Mesenchymal stem cell (in vitro differentiated cells and primary cell): ENCODE measurements around the gene PXDN.

ENCODE experiments used
- DNase-seq: peaks from one replicate; pipeline ENCODE4 v3.0.0-alpha.2; 2013
- H2AFZ ChIP-seq: one replicate; pipeline ENCODE4 v1.6.1; 2013; ENCODE audit warnings: low read depth, mild to moderate bottlenecking, control low read depth, inconsistent platforms, low read length, moderate library complexity
- H2AK5ac ChIP-seq: 2 replicates; pipeline ENCODE4 v1.6.1; 2013; ENCODE audit warnings: low read length, moderate library complexity, mild to moderate bottlenecking, inconsistent platforms; ENCODE audit not compliant: severe bottlenecking
- H2BK120ac ChIP-seq: one replicate; pipeline ENCODE4 v1.6.1; 2013; ENCODE audit warnings: low read depth, mild to moderate bottlenecking, inconsistent platforms, low read length, moderate library complexity
- H2BK12ac ChIP-seq, 2 experiments: one replicate each; pipeline ENCODE4 v1.6.1; 2013; ENCODE audit warnings: inconsistent platforms in 2 of 2, low read length in 2 of 2, mild to moderate bottlenecking in 2 of 2, moderate library complexity in 2 of 2, control low read depth in 1 of 2
- H2BK15ac ChIP-seq: one replicate; pipeline ENCODE4 v1.6.1; 2013; ENCODE audit warnings: mild to moderate bottlenecking, low read depth, inconsistent platforms; ENCODE audit not compliant: poor library complexity, severe bottlenecking
- H2BK5ac ChIP-seq: 2 replicates; pipeline ENCODE4 v1.6.1; 2013; ENCODE audit warnings: low read depth, mild to moderate bottlenecking, low read length, control low read depth, inconsistent platforms; ENCODE audit not compliant: poor library complexity, severe bottlenecking
- H3K14ac ChIP-seq, 2 experiments: one replicate each; pipeline ENCODE4 v1.6.1; 2013; ENCODE audit warnings: inconsistent platforms in 2 of 2, low read length in 2 of 2, control low read depth in 1 of 2, mild to moderate bottlenecking in 1 of 2, moderate library complexity in 1 of 2
- H3K18ac ChIP-seq, 2 experiments: one replicate each; pipeline ENCODE4 v1.6.1; 2013; ENCODE audit warnings: inconsistent platforms in 2 of 2, low read length in 2 of 2, control low read depth in 1 of 2, low read depth in 1 of 2, mild to moderate bottlenecking in 1 of 2
- H3K23ac ChIP-seq, 2 experiments: one replicate each; pipeline ENCODE4 v1.6.1; 2013; ENCODE audit warnings: inconsistent platforms in 2 of 2, low read length in 2 of 2, mild to moderate bottlenecking in 2 of 2, moderate library complexity in 2 of 2, control low read depth in 1 of 2
- H3K27ac ChIP-seq: 2 replicates; pipeline ENCODE4 v1.5.1; 2013; ENCODE audit warnings: mild to moderate bottlenecking, moderate library complexity, low read length, control low read depth, inconsistent platforms; ENCODE audit not compliant: poor library complexity, severe bottlenecking
- H3K27me3 ChIP-seq, 2 experiments: 2 replicates each; pipeline versions ENCODE4 v1.6.1 to v1.7.0; 2013; ENCODE audit warnings: low read length in 2 of 2, mild to moderate bottlenecking in 2 of 2, moderate library complexity in 2 of 2, control low read depth in 1 of 2, inconsistent platforms in 1 of 2; ENCODE audit not compliant: control insufficient read depth in 1 of 2, insufficient read depth in 1 of 2
- H3K36me3 ChIP-seq, 2 experiments: 2 replicates each; pipeline versions ENCODE4 v1.6.1 to v1.7.0; 2013; ENCODE audit warnings: low read length in 2 of 2, control low read depth in 1 of 2, inconsistent platforms in 1 of 2, low read depth in 1 of 2, mild to moderate bottlenecking in 1 of 2; ENCODE audit not compliant: insufficient read depth in 2 of 2, control insufficient read depth in 1 of 2
- H3K4ac ChIP-seq, 2 experiments: one replicate each; pipeline ENCODE4 v1.6.1; 2013; ENCODE audit warnings: inconsistent platforms in 2 of 2, low read length in 2 of 2, mild to moderate bottlenecking in 2 of 2, moderate library complexity in 2 of 2, control low read depth in 1 of 2, low read depth in 1 of 2
- H3K4me1 ChIP-seq: 2 replicates; pipeline ENCODE4 v1.6.1; 2013; ENCODE audit warnings: low read depth, low read length, control low read depth; ENCODE audit not compliant: control insufficient read depth, insufficient read depth
- H3K4me2 ChIP-seq: 2 replicates; pipeline ENCODE4 v1.6.1; 2013; ENCODE audit warnings: low read length, mild to moderate bottlenecking, inconsistent platforms; ENCODE audit not compliant: poor library complexity, severe bottlenecking
- H3K4me3 ChIP-seq, 2 experiments: 2 replicates each; pipeline versions ENCODE4 v1.5.1 to v1.7.0; 2013; ENCODE audit warnings: low read length in 2 of 2, mild to moderate bottlenecking in 2 of 2, control low read depth in 1 of 2, low read depth in 1 of 2; ENCODE audit not compliant: insufficient read depth in 1 of 2
- H3K79me1 ChIP-seq: replicated peaks from 2 replicates; pipeline ENCODE4 v1.6.1; 2013; ENCODE audit warnings: mild to moderate bottlenecking, control low read depth, low read length, inconsistent platforms; ENCODE audit not compliant: poor library complexity, severe bottlenecking
- H3K9ac ChIP-seq: 2 replicates; pipeline ENCODE4 v1.7.0; 2013; ENCODE audit warnings: mild to moderate bottlenecking, low read length, moderate library complexity
- H3K9me3 ChIP-seq: 2 replicates; pipeline ENCODE4 v1.7.0; 2013; ENCODE audit warnings: mild to moderate bottlenecking, low read length; ENCODE audit not compliant: control insufficient read depth
- H4K8ac ChIP-seq: one replicate; pipeline ENCODE4 v1.6.1; 2013; ENCODE audit warnings: inconsistent platforms, mild to moderate bottlenecking, low read length, moderate library complexity
- H4K91ac ChIP-seq: one replicate; pipeline ENCODE4 v1.6.1; 2013; ENCODE audit warnings: mild to moderate bottlenecking, low read length, inconsistent platforms
- whole genome bisulfite sequencing: methylation state at CpG from one replicate; pipeline ENCODE4 v1.1.7; 2013; ENCODE audit warnings: mixed read lengths; 5-methylcytosine and 5-hydroxymethylcytosine counted together

PXDN gene

DNA sequence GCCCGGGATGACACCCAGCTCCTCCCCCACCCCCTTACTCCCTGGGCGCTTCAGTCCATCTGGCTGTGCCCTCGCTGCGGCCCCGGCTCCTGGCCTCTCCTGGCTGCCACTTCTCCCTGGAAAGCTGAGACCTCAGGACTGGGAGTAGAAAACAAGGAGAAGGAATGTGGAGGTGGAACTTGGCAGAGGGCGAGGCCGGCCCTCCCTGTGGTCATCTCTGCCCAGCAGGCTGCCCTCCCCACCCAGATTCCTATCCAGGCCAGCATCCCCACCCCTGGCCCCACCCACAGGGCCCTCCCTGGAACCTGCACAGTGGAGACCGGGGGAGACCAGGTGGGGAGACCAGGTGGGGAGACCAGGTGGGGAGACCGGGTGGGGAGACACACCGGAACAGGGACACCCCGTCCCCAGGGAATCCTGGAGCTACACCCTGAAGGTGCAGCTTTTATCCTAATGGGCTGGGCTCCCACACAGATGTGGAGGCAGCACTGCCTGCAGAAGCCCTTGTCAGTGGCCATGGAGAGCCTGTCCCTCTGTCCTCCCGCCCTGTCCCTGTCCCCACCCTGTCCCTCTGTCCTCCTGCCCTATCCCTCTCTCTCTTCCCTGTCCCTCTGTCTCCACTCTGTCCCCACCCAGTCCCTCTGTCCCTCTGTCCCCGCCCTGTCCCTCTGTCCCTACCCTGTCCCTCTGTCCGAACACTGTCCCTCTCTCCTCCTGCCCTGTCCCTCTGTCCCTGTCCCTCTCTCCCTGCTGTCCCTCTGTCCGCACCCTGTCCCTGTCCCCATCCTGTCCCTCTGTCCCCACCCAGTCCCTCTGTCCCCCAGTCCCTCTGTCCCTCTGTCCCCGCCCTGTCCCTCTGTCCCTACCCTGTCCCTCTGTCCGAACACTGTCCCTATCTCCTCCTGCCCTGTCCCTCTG is 157.1 kb downstream of the PXDN start:
- Histone ChIP-seq H3K27ac (no peak overlapping the region), H2BK5ac (no peak overlapping the region), H3K9ac (no peak overlapping the region), H2BK12ac (no peak overlapping the region), H3K4me3 (no peak overlapping the region), H3K4ac (no peak overlapping the region), H3K23ac (no peak overlapping the region), H4K8ac (no peak overlapping the region), H3K18ac (no peak overlapping the region), H3K14ac (no peak overlapping the region), H4K91ac (no peak overlapping the region), H2AK5ac (no peak overlapping the region), H3K4me2 (no peak overlapping the region), H2BK120ac (no peak overlapping the region), H3K9me3 (no peaks in the 10 kb centered on the region), H3K27me3 (peaks cover 0 to 66% of the 10 kb centered on the region in 2 experiments), H3K36me3 (peaks cover 0 to 4% of the 10 kb centered on the region in 2 experiments), H3K4me1 (peaks cover 57% of the 10 kb centered on the region), H2BK15ac (no peak overlapping the region), H2AFZ (no peak overlapping the region), H3K79me1 (no peaks in the 10 kb centered on the region)
- DNase-seq = no peak
- 77% methylated on average over 10 of the region's 17 CpGs for WGBS

DNA sequence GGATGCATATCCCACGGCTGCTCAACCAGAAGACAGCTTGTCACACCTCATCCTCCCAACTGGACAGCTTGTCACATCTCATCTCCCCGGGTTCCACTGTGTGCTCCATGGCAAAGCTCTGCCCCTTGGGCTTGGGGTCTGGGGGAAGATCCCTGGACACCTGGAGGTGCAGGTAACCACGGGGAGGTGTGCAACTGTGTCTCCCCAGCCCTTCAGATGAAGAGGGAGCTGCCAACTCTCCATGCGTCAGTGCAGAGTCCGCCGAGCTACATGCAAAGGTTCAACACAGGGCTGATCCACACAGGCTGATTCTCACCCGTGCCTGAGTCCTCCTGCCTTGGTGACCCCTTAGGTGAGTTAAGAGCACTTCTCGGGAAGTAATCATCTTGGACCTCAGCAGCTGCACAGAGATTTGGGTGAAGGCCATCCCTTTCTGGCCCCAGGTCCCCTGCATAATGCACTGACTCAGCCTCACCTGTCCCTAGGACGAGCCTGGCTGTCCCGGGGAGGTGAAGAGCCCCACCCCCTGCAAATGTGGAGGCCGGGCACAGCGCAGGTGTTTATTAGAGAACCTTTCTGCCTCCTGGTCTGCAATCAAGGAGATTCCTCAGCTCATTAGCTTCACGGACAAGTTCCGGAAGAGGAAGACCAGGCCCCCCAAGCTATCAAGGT is 157.9 kb downstream of the PXDN start:
- no peak overlapping the region for H2BK5ac ChIP-seq
- WGBS = 83% methylated on average over 14 of the region's 14 CpGs
- H3K4me3 ChIP-seq = no peak overlapping the region
- no peak overlapping the region for H4K91ac ChIP-seq
- peak overlapping the region; percentile 59 for H2AK5ac ChIP-seq
- no peaks in the 10 kb centered on the region for H3K9me3 ChIP-seq
- H3K27me3 ChIP-seq = peaks cover 0 to 66% of the 10 kb centered on the region in 2 experiments
- H3K4me2 ChIP-seq = no peak overlapping the region
- DNase-seq = no peak
- no peak overlapping the region for H3K18ac ChIP-seq
- H2AFZ ChIP-seq = no peak overlapping the region
- no peak overlapping the region for H3K4ac ChIP-seq
- H2BK12ac ChIP-seq = no peak overlapping the region
- no peak overlapping the region for H3K23ac ChIP-seq
- H3K9ac ChIP-seq = no peak overlapping the region
- peaks cover 50% of the 10 kb centered on the region for H3K4me1 ChIP-seq
- H3K36me3 ChIP-seq = peaks cover 0 to 8% of the 10 kb centered on the region in 2 experiments
- H3K14ac ChIP-seq = no peak overlapping the region
- H4K8ac ChIP-seq = no peak overlapping the region
- H2BK15ac ChIP-seq = no peak overlapping the region
- H3K79me1 ChIP-seq = no peaks in the 10 kb centered on the region
- H2BK120ac ChIP-seq = no peak overlapping the region
- H3K27ac ChIP-seq = no peak overlapping the region

DNA sequence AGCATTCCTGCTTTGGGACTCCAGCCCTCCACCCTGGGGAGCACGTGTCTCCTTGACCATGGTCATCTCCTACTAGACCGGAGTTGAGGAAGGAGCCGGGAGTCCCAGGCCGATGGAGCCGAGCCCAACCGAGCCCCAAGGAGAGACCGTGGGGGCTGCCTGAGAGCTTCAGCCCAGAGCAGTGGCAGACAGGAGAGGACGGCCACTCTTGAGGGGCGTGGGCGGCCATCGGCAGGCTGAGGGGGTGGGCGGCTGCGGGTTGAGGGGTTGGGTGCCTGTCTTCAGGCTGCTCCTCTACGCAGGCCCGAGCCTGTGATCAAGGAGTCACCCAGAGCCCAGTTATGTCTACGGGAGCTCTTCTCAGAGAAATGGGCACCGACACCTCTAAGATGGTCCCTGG is 158.7 kb downstream of the PXDN start:
- Histone ChIP-seq H2AFZ (no peak overlapping the region), H3K36me3 (peaks cover 0 to 8% of the 10 kb centered on the region in 2 experiments), H3K14ac (no peak overlapping the region), H3K4me3 (no peak overlapping the region), H2BK12ac (no peak overlapping the region), H3K27ac (no peak overlapping the region), H3K27me3 (peaks cover 0 to 59% of the 10 kb centered on the region in 2 experiments), H3K9me3 (no peaks in the 10 kb centered on the region), H4K91ac (no peak overlapping the region), H3K4ac (no peak overlapping the region), H4K8ac (no peak overlapping the region), H3K79me1 (no peaks in the 10 kb centered on the region), H3K18ac (no peak overlapping the region), H3K4me1 (peaks cover 43% of the 10 kb centered on the region), H2AK5ac (peak overlapping the region; percentile 35), H2BK15ac (no peak overlapping the region), H3K9ac (no peak overlapping the region), H3K23ac (no peak overlapping the region), H2BK120ac (no peak overlapping the region), H3K4me2 (no peak overlapping the region), H2BK5ac (no peak overlapping the region)
- WGBS = 89% methylated on average over 17 of the region's 17 CpGs
- no peak for DNase-seq
